Immature natural killer cell (primary cell): ENCODE measurements around the gene CAMKK2. TPM values are rescaled to one million over a fixed set of nuclear protein-coding genes. Genes with fewer than 3 reads are reported as not detected.

ENCODE experiments used
- DNase-seq, 3 donors: peaks; one replicate each; pipeline ENCODE4 v3.0.0; 2022; ENCODE audit warnings: mixed read lengths in 1 of 3
- H3K27ac Mint-ChIP-seq, 6 donors: one replicate each; pipeline ENCODE4 v1.8.0; 2020; ENCODE audit warnings: mixed read lengths in 6 of 6, mild to moderate bottlenecking in 5 of 6, inconsistent platforms in 4 of 6, moderate library complexity in 3 of 6
- H3K27me3 Mint-ChIP-seq, 3 donors: one replicate each; pipeline ENCODE4 v1.8.0; 2020 to 2021; ENCODE audit warnings: low read depth in 3 of 3, mild to moderate bottlenecking in 3 of 3, mixed read lengths in 3 of 3, moderate library complexity in 3 of 3, inconsistent platforms in 1 of 3
- H3K36me3 Mint-ChIP-seq, 3 donors: one replicate each; pipeline ENCODE4 v1.8.0; 2020; ENCODE audit warnings: mixed read lengths in 3 of 3, inconsistent platforms in 2 of 3, mild to moderate bottlenecking in 2 of 3
- H3K4me1 Mint-ChIP-seq, 2 donors: one replicate each; pipeline ENCODE4 v1.8.0; 2020; ENCODE audit warnings: inconsistent platforms in 2 of 2, mild to moderate bottlenecking in 2 of 2, mixed read lengths in 2 of 2, moderate library complexity in 1 of 2
- H3K4me3 Mint-ChIP-seq, 5 donors: one replicate each; pipeline ENCODE4 v1.8.0; 2020; ENCODE audit warnings: mild to moderate bottlenecking in 5 of 5, mixed read lengths in 5 of 5, inconsistent platforms in 3 of 5, moderate library complexity in 3 of 5
- H3K9me3 Mint-ChIP-seq, 6 donors: one replicate each; pipeline ENCODE4 v1.8.0; 2020; ENCODE audit warnings: mild to moderate bottlenecking in 6 of 6, mixed read lengths in 6 of 6, inconsistent platforms in 4 of 6, moderate library complexity in 3 of 6
- polyA plus RNA-seq, 3 donors: library from polyadenylated mRNA; unstranded; fragments of 300-500 nt; fragmentation: Illumina TruSeq; gene quantifications; one replicate each; pipeline ENCODE4 v1.2.3, GENCODE V29; 2021

CAMKK2 gene
- 10 to 100 TPM in 2 of 3 donors, 1 to 10 TPM in 1; 8.0 to 20.3 (median 12.6) TPM for polyA plus RNA-seq

GRCh38 chr12:121296618-121297434, at the start of gene CAMKK2:
CAMKK2 (minus strand) TSS chr12:121296709; CDS start chr12:121274526, 22,183 bp downstream.
- Mint-ChIP-seq H3K4me3 (peak within 1 kb of the TSS; percentile 84 to 92 (median 89)), H3K36me3 (no peaks in the 10 kb centered on the region), H3K27ac (peak within 1 kb of the TSS; percentile 55 to 93 (median 88)), H3K9me3 (no peaks in the 10 kb centered on the region), H3K4me1 (peaks cover 17 to 19% of the 10 kb centered on the region in 2 donors), H3K27me3 (peaks cover 0 to 7% (median 0%) of the 10 kb centered on the region in 3 donors)
- DNase-seq, result peak; percentile 89 to 92 (median 91)

GRCh38 chr12:121345151-121345815, 48.8 kb upstream of the CAMKK2 start:
- Mint-ChIP-seq H3K4me3 (no peak overlapping the region), H3K27me3 (peaks cover 0 to 1% (median 0%) of the 10 kb centered on the region in 3 donors), H3K36me3 (peaks cover 14 to 32% (median 19%) of the 10 kb centered on the region in 3 donors), H3K27ac (peak overlapping the region in 5 of 6 donors; percentile 17 to 51 (median 46)), H3K4me1 (peaks cover 18 to 34% of the 10 kb centered on the region in 2 donors), H3K9me3 (no peaks in the 10 kb centered on the region)
- DNase-seq, result no peak

- H3K36me3 Mint-ChIP-seq, result peaks cover 14 to 32% (median 19%) of the 10 kb centered on the region in 3 donors
- no peak for DNase-seq
- peaks cover 14 to 26% of the 10 kb centered on the region in 2 donors for H3K4me1 Mint-ChIP-seq
- peak overlapping the region in 2 of 6 donors; percentile 39 to 51 for H3K27ac Mint-ChIP-seq
- H3K4me3 Mint-ChIP-seq, result no peak overlapping the region
- no peaks in the 10 kb centered on the region for H3K9me3 Mint-ChIP-seq
- peaks cover 0 to 1% (median 0%) of the 10 kb centered on the region in 3 donors for H3K27me3 Mint-ChIP-seq
These were observed 48.0 kb upstream of the CAMKK2 start for GRCh38 chr12:121344506-121344905.

- H3K9me3 Mint-ChIP-seq, result no peaks in the 10 kb centered on the region
- no peak for DNase-seq
- peak overlapping the region in 2 of 6 donors; percentile 25 to 76 for H3K27ac Mint-ChIP-seq
- H3K4me3 Mint-ChIP-seq, result no peak overlapping the region
- peaks cover 0 to 7% of the 10 kb centered on the region in 2 donors for H3K4me1 Mint-ChIP-seq
- peaks cover 0 to 2% (median 1%) of the 10 kb centered on the region in 3 donors for H3K27me3 Mint-ChIP-seq
- peaks cover 6 to 34% (median 12%) of the 10 kb centered on the region in 3 donors for H3K36me3 Mint-ChIP-seq
These were observed 40.9 kb upstream of the CAMKK2 start for GRCh38 chr12:121337416-121337815.

- H3K4me3 Mint-ChIP-seq, result no peak overlapping the region
- H3K27ac Mint-ChIP-seq, result peak overlapping the region; percentile 48 to 87 (median 71)
- peaks cover 0 to 2% (median 0%) of the 10 kb centered on the region in 3 donors for H3K27me3 Mint-ChIP-seq
- peaks cover 0 to 7% of the 10 kb centered on the region in 2 donors for H3K4me1 Mint-ChIP-seq
- H3K36me3 Mint-ChIP-seq, result peaks cover 12 to 53% (median 18%) of the 10 kb centered on the region in 3 donors
- peak; percentile 41 to 56 (median 52) for DNase-seq
- no peaks in the 10 kb centered on the region for H3K9me3 Mint-ChIP-seq
These were observed 38.2 kb upstream of the CAMKK2 start for GRCh38 chr12:121334513-121335343.

GRCh38 chr12:121333747-121334146, 37.2 kb upstream of the CAMKK2 start:
- H3K4me3 Mint-ChIP-seq, result no peak overlapping the region
- H3K4me1 Mint-ChIP-seq, result peaks cover 0 to 7% of the 10 kb centered on the region in 2 donors
- H3K36me3 Mint-ChIP-seq, result peaks cover 14 to 56% (median 18%) of the 10 kb centered on the region in 3 donors
- DNase-seq, result no peak
- no peaks in the 10 kb centered on the region for H3K9me3 Mint-ChIP-seq
- peak overlapping the region in 3 of 6 donors; percentile 18 to 46 (median 25) for H3K27ac Mint-ChIP-seq
- H3K27me3 Mint-ChIP-seq, result peaks cover 0 to 2% (median 0%) of the 10 kb centered on the region in 3 donors

- H3K27ac Mint-ChIP-seq, result no peak overlapping the region
- no peak for DNase-seq
- peaks cover 25 to 73% (median 28%) of the 10 kb centered on the region in 3 donors for H3K36me3 Mint-ChIP-seq
- no peaks in the 10 kb centered on the region for H3K9me3 Mint-ChIP-seq
- no peak overlapping the region for H3K4me3 Mint-ChIP-seq
- H3K27me3 Mint-ChIP-seq, result no peaks in the 10 kb centered on the region
- peaks cover 0 to 7% of the 10 kb centered on the region in 2 donors for H3K4me1 Mint-ChIP-seq
These were observed 34.7 kb upstream of the CAMKK2 start for GRCh38 chr12:121331248-121331647.

GRCh38 chr12:121330692-121331091, 34.2 kb upstream of the CAMKK2 start:
- DNase-seq, result no peak
- H3K4me1 Mint-ChIP-seq, result peaks cover 0 to 7% of the 10 kb centered on the region in 2 donors
- peaks cover 30 to 78% (median 31%) of the 10 kb centered on the region in 3 donors for H3K36me3 Mint-ChIP-seq
- no peak overlapping the region for H3K4me3 Mint-ChIP-seq
- no peak overlapping the region for H3K27ac Mint-ChIP-seq
- H3K27me3 Mint-ChIP-seq, result no peaks in the 10 kb centered on the region
- H3K9me3 Mint-ChIP-seq, result no peaks in the 10 kb centered on the region

- no peaks in the 10 kb centered on the region for H3K27me3 Mint-ChIP-seq
- H3K9me3 Mint-ChIP-seq, result no peaks in the 10 kb centered on the region
These were observed 33.7 kb upstream of the CAMKK2 start for GRCh38 chr12:121330195-121330594.

GRCh38 chr12:121328620-121329019, 32.1 kb upstream of the CAMKK2 start:
- no peaks in the 10 kb centered on the region for H3K9me3 Mint-ChIP-seq
- no peak overlapping the region for H3K27ac Mint-ChIP-seq
- peaks cover 29 to 75% (median 35%) of the 10 kb centered on the region in 3 donors for H3K36me3 Mint-ChIP-seq
- no peaks in the 10 kb centered on the region for H3K4me1 Mint-ChIP-seq
- no peak for DNase-seq
- H3K4me3 Mint-ChIP-seq, result no peak overlapping the region
- peaks cover 0 to 3% (median 0%) of the 10 kb centered on the region in 3 donors for H3K27me3 Mint-ChIP-seq

More at GRCh38 chr12:121330195-121330594, 33.7 kb upstream of the CAMKK2 start:
- H3K36me3 Mint-ChIP-seq, result peaks cover 30 to 75% (median 32%) of the 10 kb centered on the region in 3 donors
- no peak for DNase-seq
- H3K4me1 Mint-ChIP-seq, result peaks cover 0 to 7% of the 10 kb centered on the region in 2 donors
- H3K4me3 Mint-ChIP-seq, result no peak overlapping the region
- H3K27ac Mint-ChIP-seq, result no peak overlapping the region

- H3K4me1 Mint-ChIP-seq, result no peaks in the 10 kb centered on the region
- H3K27me3 Mint-ChIP-seq, result peaks cover 0 to 3% (median 0%) of the 10 kb centered on the region in 3 donors
- H3K9me3 Mint-ChIP-seq, result no peaks in the 10 kb centered on the region
- H3K27ac Mint-ChIP-seq, result peak overlapping the region in 2 of 6 donors; percentile 13 to 50
- peaks cover 28 to 71% (median 35%) of the 10 kb centered on the region in 3 donors for H3K36me3 Mint-ChIP-seq
- no peak for DNase-seq
- no peak overlapping the region for H3K4me3 Mint-ChIP-seq
These were observed 30.6 kb upstream of the CAMKK2 start for GRCh38 chr12:121326996-121327674.

- peaks cover 0 to 3% (median 0%) of the 10 kb centered on the region in 3 donors for H3K27me3 Mint-ChIP-seq
- DNase-seq, result no peak
- H3K4me3 Mint-ChIP-seq, result no peak overlapping the region
- H3K27ac Mint-ChIP-seq, result peak overlapping the region in 2 of 6 donors; percentile 4 to 34
- no peaks in the 10 kb centered on the region for H3K9me3 Mint-ChIP-seq
- H3K36me3 Mint-ChIP-seq, result peaks cover 25 to 62% (median 32%) of the 10 kb centered on the region in 3 donors
- no peaks in the 10 kb centered on the region for H3K4me1 Mint-ChIP-seq
These were observed 29.4 kb upstream of the CAMKK2 start for GRCh38 chr12:121325922-121326396.
